Adrenal gland (tissue), 5 donors: Measurements from ENCODE around the gene SESTD1.

Experiments used
- POLR2A ChIP-seq, 2 donors: fragments of 450-650 bp; IDR thresholded peaks; one replicate each; pipeline ENCODE4 v1.6.1; 2017; ENCODE audit warnings: antibody characterized with exemption in 2 of 2, mild to moderate bottlenecking in 2 of 2, moderate library complexity in 1 of 2
- TF ChIP-seq, protein P1 (sequence below), 6 experiments: fragments of 450-650 bp in 4 of 6; fragments of 200-600 bp in 2 of 6; sonication (generic) in 1 of 6; IDR thresholded peaks; 1 replicate in 5 of 6; 2 replicates in 1 of 6; pipeline versions ENCODE4 v1.5.1 to v1.8.0; 2016 to 2021; ENCODE audit warnings: antibody characterized with exemption in 6 of 6, mild to moderate bottlenecking in 2 of 6, moderate library complexity in 1 of 6
- donor health status: DM: no; HTN: no; CAD: no.

DNA sequence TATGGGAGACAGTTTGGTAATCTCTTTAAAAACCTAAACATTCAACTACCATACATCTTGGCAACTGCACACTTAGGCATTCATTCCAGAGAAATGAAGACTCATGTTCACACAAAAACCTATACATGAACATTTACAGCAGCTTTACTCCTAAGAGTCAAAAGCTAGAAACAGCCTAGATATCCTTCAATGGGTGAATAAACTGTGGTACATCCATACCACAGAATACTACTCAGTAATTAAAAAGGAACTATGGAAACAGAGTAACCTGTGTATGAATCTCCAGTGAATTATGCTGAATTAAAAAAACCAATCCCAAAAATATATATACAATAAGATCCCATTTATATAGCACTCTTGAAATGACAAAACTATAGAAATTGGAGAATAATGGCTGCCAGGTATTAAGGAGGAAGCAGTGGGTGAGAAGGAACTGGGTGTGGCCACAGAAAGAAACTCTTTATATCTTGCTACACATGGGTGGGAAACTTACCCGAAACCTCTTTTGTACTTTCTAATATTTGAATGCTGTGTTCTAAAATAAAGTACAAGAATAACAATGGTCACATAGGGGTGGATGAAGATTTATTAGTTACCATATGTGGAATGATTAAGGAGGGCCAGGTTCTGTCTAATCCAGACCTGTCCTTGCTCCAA lies 13.7 kb downstream of the SESTD1 start:
- TF ChIP-seq, protein P1, sequence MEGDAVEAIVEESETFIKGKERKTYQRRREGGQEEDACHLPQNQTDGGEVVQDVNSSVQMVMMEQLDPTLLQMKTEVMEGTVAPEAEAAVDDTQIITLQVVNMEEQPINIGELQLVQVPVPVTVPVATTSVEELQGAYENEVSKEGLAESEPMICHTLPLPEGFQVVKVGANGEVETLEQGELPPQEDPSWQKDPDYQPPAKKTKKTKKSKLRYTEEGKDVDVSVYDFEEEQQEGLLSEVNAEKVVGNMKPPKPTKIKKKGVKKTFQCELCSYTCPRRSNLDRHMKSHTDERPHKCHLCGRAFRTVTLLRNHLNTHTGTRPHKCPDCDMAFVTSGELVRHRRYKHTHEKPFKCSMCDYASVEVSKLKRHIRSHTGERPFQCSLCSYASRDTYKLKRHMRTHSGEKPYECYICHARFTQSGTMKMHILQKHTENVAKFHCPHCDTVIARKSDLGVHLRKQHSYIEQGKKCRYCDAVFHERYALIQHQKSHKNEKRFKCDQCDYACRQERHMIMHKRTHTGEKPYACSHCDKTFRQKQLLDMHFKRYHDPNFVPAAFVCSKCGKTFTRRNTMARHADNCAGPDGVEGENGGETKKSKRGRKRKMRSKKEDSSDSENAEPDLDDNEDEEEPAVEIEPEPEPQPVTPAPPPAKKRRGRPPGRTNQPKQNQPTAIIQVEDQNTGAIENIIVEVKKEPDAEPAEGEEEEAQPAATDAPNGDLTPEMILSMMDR (IDR thresholded peaks at IDR 0.05), result no peak
- no peak for TF ChIP-seq POLR2A (IDR thresholded peaks at IDR 0.05)
